Hypothalamus (tissue), 51 donors: ENCODE data around the gene VEGFA.
"Not testable (repeated sequence)": the region's sequence is repeated elsewhere in the genome, so short reads cannot be mapped to it uniquely, and the experiment has no call there.

Experiments
- DNase-seq, 51 donors: peaks; one replicate each; lab custom pipeline; 2025; lab: John Stamatoyannopoulos, UW

The VEGFA gene

GRCh38 chr6:43814111-43814510 lies 44.1 kb downstream of the VEGFA start:
- DNase-seq: no peak

GRCh38 chr6:43814865-43815264 lies 44.9 kb downstream of the VEGFA start:
- no peak for DNase-seq

- no peak for DNase-seq
Observed at GRCh38 chr6:43817192-43817591, 47.2 kb downstream of the VEGFA start.

GRCh38 chr6:43818973-43819372 lies 49.0 kb downstream of the VEGFA start:
- not testable (repeated sequence) for DNase-seq

GRCh38 chr6:43819958-43820357 lies 49.9 kb downstream of the VEGFA start:
- no peak for DNase-seq

- no peak for DNase-seq
Observed at GRCh38 chr6:43820486-43820885, 50.5 kb downstream of the VEGFA start.

GRCh38 chr6:43821101-43821886 lies 51.3 kb downstream of the VEGFA start:
- no peak for DNase-seq

- DNase-seq: no peak
Observed at GRCh38 chr6:43823390-43823789, 53.4 kb downstream of the VEGFA start.

- DNase-seq: no peak
Observed at GRCh38 chr6:43823879-43824702, 54.1 kb downstream of the VEGFA start.

- DNase-seq: no peak
Observed at GRCh38 chr6:43824703-43825064, 54.7 kb downstream of the VEGFA start.

- DNase-seq: no peak
Observed at GRCh38 chr6:43825187-43826115, 55.4 kb downstream of the VEGFA start.

- DNase-seq: no peak
Observed at GRCh38 chr6:43826730-43827129, 56.7 kb downstream of the VEGFA start.

GRCh38 chr6:43827898-43828297 lies 57.9 kb downstream of the VEGFA start:
- no peak for DNase-seq

- no peak for DNase-seq
Observed at GRCh38 chr6:43828711-43829110, 58.7 kb downstream of the VEGFA start.

GRCh38 chr6:43829470-43829869 lies 59.5 kb downstream of the VEGFA start:
- DNase-seq: no peak

- no peak for DNase-seq
Observed at GRCh38 chr6:43830775-43831174, 60.8 kb downstream of the VEGFA start.

- DNase-seq: no peak
Observed at GRCh38 chr6:43831191-43831590, 61.2 kb downstream of the VEGFA start.

- no peak for DNase-seq
Observed at GRCh38 chr6:43833223-43833995, 63.4 kb downstream of the VEGFA start.

- no peak for DNase-seq
Observed at GRCh38 chr6:43833996-43834390, 64.0 kb downstream of the VEGFA start.

- no peak for DNase-seq
Observed at GRCh38 chr6:43834528-43835155, 64.6 kb downstream of the VEGFA start.
